ENCODE results near the gene TIAM1.

DNA sequence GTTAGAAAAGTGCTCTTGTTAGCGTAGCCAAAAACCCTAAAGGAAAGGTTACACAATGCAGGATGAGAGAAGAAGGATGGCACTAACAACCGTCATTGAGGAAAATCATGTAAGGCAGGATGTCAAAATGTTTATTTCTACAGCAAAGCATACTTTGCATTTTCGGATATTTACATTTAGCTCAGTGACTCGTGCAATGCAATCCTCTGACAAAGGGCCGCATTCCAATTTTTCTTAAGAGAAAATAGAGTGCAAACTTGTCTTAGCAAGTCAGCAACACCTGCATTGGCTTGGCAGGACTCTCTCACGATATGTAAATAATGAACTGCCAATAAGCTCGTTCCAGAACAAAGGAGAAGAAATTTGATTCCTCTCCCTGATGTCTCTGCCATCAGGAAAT lies 33.3 kb downstream of the TIAM1 start:
- no peak for TF ChIP-seq CTCF (IDR thresholded peaks at IDR 0.05)
- no peak for TF ChIP-seq POLR2A (IDR thresholded peaks at IDR 0.05)
